ENCODE measurements around the gene TRAF7.

Gene TRAF7

DNA sequence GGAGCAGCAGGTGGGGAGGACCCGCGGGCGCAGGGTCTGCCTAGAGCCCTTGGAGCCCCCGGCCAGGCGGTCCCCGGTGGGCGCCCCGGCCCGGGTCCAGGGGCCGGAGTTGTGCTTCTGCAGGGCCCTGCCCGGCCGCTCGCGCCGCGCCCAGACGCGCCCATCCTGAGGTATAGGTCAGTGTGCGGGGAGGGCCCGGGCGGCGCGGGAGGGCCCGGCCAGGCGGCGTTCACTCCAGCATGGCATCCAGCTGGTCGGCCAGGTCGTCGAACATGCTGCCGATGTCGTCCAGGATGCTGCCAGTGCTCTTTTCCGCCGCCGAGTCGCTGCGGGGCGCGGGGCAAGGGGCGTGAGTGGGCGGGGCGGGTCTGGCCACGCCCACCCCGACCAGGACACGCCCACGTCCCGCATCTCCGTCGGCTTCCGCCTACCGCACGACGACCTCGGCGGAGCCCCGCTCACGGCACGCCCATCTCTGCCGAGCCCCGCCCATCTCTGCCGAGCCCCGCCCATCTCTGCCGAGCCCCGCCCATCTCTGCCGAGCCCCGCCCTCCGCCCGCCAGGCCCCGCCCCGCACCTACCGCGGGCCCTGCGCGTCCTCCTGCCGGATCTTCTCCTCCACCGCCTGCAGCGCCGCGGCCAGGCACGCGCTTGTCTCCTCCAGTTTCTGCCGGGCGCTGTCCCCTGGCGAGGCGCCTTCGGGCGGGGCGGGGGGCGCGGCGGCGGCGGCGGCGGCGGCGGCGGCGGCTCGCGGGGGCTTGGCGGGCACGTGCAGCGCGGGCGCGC is 22.9 kb downstream of the TRAF7 start:
- peaks cover 3% of the 10 kb centered on the region for H3K27me3 Mint-ChIP-seq (ENCODE audit: low read depth, poor library complexity)
- peak; percentile 59 for DNase-seq

DNA sequence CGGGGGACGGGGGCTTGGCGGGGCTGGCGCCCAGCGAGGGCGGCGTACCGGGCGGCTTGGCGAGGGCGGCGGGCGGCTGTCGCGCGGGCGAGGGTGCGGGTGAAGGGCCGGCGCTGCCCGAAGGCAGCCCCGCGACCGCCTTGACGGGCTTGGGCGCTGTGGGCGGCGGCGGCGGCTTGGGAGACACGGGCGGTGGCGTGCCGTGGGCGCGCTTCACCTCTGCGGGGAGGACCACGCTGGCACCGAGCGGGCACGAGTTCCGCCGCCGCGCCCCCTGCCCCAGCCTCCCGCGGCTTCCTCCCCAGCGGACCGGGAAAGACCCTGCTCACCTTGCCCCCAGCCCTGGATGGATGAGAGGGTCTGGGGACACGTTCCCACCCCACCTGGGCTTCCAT is 23.5 kb downstream of the TRAF7 start:
- Mint-ChIP-seq H3K9me3 (no peaks in the 10 kb centered on the region), H3K36me3 (ENCODE audit: low read depth) (peaks cover 23% of the 10 kb centered on the region), H3K4me1 (no peaks in the 10 kb centered on the region), H3K4me3 (no peak overlapping the region), H3K27ac (no peak overlapping the region), H3K27me3 (ENCODE audit: low read depth, poor library complexity) (peaks cover 3% of the 10 kb centered on the region)
- no peak for DNase-seq
- TF ChIP-seq, protein P1, sequence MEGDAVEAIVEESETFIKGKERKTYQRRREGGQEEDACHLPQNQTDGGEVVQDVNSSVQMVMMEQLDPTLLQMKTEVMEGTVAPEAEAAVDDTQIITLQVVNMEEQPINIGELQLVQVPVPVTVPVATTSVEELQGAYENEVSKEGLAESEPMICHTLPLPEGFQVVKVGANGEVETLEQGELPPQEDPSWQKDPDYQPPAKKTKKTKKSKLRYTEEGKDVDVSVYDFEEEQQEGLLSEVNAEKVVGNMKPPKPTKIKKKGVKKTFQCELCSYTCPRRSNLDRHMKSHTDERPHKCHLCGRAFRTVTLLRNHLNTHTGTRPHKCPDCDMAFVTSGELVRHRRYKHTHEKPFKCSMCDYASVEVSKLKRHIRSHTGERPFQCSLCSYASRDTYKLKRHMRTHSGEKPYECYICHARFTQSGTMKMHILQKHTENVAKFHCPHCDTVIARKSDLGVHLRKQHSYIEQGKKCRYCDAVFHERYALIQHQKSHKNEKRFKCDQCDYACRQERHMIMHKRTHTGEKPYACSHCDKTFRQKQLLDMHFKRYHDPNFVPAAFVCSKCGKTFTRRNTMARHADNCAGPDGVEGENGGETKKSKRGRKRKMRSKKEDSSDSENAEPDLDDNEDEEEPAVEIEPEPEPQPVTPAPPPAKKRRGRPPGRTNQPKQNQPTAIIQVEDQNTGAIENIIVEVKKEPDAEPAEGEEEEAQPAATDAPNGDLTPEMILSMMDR (IDR thresholded peaks at IDR 0.05), result no peak

More for the DNA sequence above, 22.9 kb downstream of the TRAF7 start:
- no peak overlapping the region for H3K4me3 Mint-ChIP-seq
- no peak overlapping the region for H3K27ac Mint-ChIP-seq
- TF ChIP-seq, protein P1 (IDR thresholded peaks at IDR 0.05), result no peak
- peaks cover 23% of the 10 kb centered on the region for H3K36me3 Mint-ChIP-seq (ENCODE audit: low read depth)
- H3K4me1 Mint-ChIP-seq, result no peaks in the 10 kb centered on the region
- H3K9me3 Mint-ChIP-seq, result no peaks in the 10 kb centered on the region

DNA sequence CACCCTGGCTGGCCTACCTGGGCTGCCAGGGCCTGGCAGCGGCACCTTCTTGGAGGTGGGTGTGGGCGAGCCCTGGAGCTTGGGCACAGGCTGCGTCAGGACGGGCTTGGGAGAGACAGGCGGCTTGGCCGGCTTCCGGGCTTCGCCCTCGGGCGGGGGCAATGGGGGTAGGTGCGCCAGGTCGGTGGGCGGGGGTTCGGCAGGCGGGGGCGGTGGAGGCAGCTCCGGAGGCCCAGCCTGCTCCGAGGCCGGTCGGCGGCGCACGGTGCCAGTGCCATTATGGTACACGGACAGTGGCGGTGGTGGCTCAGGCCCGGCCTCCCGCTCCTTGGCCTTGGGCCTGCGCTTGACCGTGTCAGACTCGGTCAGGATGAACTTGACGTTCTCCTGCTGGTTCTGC is 24.0 kb downstream of the TRAF7 start:
- Mint-ChIP-seq H3K27me3 (ENCODE audit: low read depth, poor library complexity) (peaks cover 3% of the 10 kb centered on the region), H3K27ac (no peak overlapping the region), H3K4me3 (no peak overlapping the region), H3K36me3 (ENCODE audit: low read depth) (peaks cover 23% of the 10 kb centered on the region), H3K4me1 (no peaks in the 10 kb centered on the region), H3K9me3 (no peaks in the 10 kb centered on the region)
- DNase-seq, result no peak
- TF ChIP-seq, protein P1 (IDR thresholded peaks at IDR 0.05), result no peak

DNA sequence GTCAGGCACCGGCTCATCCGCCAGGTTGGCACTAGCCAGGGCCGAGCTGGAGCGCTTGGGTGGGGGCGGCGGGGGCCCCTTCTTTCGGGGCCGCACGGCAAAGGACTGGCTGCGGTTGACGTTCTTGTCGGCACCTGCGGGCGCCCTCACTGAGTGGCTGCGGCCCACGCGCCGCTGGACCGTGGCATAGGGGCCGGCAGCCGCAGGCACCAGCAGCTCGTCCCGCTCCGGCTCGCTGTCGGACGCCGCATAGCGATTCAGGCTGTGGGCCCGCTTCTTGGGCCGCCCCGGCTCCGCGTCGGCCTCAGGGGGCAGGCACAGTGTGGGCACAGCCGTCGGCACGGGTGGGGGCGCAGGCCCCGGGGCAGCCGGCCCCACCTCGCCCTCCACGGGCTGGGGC is 24.9 kb downstream of the TRAF7 start:
- Mint-ChIP-seq H3K27ac (no peak overlapping the region), H3K4me1 (no peaks in the 10 kb centered on the region), H3K36me3 (ENCODE audit: low read depth) (peaks cover 23% of the 10 kb centered on the region), H3K4me3 (no peak overlapping the region), H3K27me3 (ENCODE audit: low read depth, poor library complexity) (peaks cover 3% of the 10 kb centered on the region), H3K9me3 (no peaks in the 10 kb centered on the region)
- TF ChIP-seq, protein P1 (IDR thresholded peaks at IDR 0.05), result no peak
- no peak for DNase-seq

DNA sequence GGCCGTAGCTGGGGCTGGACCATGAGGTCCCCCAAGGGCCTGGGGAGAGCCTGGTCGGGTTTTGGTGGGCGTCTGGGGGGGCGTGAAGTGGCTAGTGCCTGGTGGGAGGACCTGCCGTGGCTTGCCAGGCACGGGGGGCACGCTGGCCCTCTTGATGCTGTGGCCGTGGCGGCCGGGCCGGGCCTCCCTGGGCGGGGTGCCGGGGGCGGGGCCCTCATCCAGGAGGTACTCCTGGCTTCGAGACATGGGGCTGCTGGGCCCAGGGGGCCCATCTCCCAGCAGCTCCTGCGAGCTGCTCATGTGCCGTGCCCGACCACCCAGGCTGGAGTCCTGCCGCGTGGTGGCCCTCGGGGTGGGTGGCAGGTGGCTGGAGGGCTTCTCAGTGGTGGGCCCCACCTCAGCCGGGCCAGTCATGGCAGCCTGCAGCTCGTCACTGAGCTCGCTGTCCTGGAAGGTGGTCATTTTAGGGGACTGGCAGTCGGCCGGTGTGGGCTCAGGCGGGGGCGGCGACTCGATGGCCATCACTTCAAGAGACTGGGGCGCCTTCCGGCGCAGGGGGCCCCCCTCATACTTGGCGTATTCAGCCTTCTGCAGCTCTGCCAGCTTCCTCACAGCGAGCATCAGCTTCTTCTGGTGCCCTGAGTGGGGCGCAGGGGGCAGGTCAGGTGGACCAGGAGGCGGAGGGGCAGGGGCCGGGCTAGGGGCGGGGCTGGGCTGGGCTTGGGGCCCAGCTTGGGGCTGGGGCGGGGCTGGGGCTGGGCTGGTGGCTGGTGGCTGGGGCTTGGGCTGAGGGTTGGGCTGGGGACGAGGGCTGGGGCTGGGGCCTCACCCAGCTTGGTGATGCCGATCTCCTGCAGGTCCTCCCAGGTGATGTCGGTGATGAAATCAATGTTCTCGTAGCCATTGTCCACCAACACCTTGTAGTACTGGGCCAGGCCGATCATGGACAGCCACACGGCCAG is 25.7 kb downstream of the TRAF7 start:
- DNase-seq, result no peak
- Mint-ChIP-seq H3K36me3 (ENCODE audit: low read depth) (peaks cover 18% of the 10 kb centered on the region), H3K4me1 (no peaks in the 10 kb centered on the region), H3K27ac (no peak overlapping the region), H3K4me3 (no peak overlapping the region), H3K9me3 (no peaks in the 10 kb centered on the region), H3K27me3 (ENCODE audit: low read depth, poor library complexity) (peaks cover 3% of the 10 kb centered on the region)
- TF ChIP-seq, protein P1 (IDR thresholded peaks at IDR 0.05), result no peak

Data from nephron progenitor cell (in vitro differentiated cells).